Adipocyte (in vitro differentiated cells): ENCODE measurements around the gene USH1C.

Source experiments
- DNase-seq: peaks from one replicate; pipeline ENCODE4 v3.0.0-alpha.2; 2015; ENCODE audit warnings: low read depth
- H3K27me3 ChIP-seq: replicated peaks from 2 replicates; pipeline ENCODE4 v1.7.0; 2013; ENCODE audit warnings: mild to moderate bottlenecking, low read length, moderate library complexity; ENCODE audit not compliant: control insufficient read depth, insufficient read depth
- H3K36me3 ChIP-seq: 2 replicates; pipeline ENCODE4 v1.7.0; 2013; ENCODE audit warnings: low read length, mild to moderate bottlenecking, moderate library complexity; ENCODE audit not compliant: control insufficient read depth, insufficient read depth, severe bottlenecking
- H3K4me1 ChIP-seq: 2 replicates; pipeline ENCODE4 v1.7.0; 2013; ENCODE audit warnings: mild to moderate bottlenecking, low read length, moderate library complexity; ENCODE audit not compliant: control insufficient read depth, insufficient read depth
- H3K4me3 ChIP-seq: 2 replicates; pipeline ENCODE4 v1.7.0; 2013; ENCODE audit warnings: mild to moderate bottlenecking, low read length, moderate library complexity
- H3K9ac ChIP-seq: 2 replicates; pipeline ENCODE4 v1.7.0; 2013; ENCODE audit warnings: mild to moderate bottlenecking, low read length, moderate library complexity
- H3K9me3 ChIP-seq: 2 replicates; pipeline ENCODE4 v1.7.0; 2013; ENCODE audit warnings: mild to moderate bottlenecking, low read length, moderate library complexity; ENCODE audit not compliant: control insufficient read depth

The USH1C gene

GRCh38 chr11:17531071-17531600 is 13.1 kb downstream of the USH1C start:
- no peak for DNase-seq
- Histone ChIP-seq H3K9ac (no peak overlapping the region), H3K36me3 (no peaks in the 10 kb centered on the region)

GRCh38 chr11:17529844-17530185 is 14.4 kb downstream of the USH1C start:
- H3K9ac ChIP-seq, result no peak overlapping the region
- peaks cover 64% of the 10 kb centered on the region for H3K27me3 ChIP-seq
- peaks cover 11% of the 10 kb centered on the region for H3K4me1 ChIP-seq
- no peaks in the 10 kb centered on the region for H3K9me3 ChIP-seq
- H3K36me3 ChIP-seq, result no peaks in the 10 kb centered on the region
- DNase-seq, result no peak
- no peak overlapping the region for H3K4me3 ChIP-seq

More at GRCh38 chr11:17531071-17531600, 13.1 kb downstream of the USH1C start:
- Histone ChIP-seq H3K4me3 (no peak overlapping the region), H3K4me1 (peaks cover 11% of the 10 kb centered on the region), H3K27me3 (peaks cover 68% of the 10 kb centered on the region), H3K9me3 (no peaks in the 10 kb centered on the region)

- DNase-seq, result no peak
- Histone ChIP-seq H3K27me3 (peaks cover 61% of the 10 kb centered on the region), H3K9ac (no peak overlapping the region)
Measured at GRCh38 chr11:17528906-17529843, 15.0 kb downstream of the USH1C start.

GRCh38 chr11:17528181-17528691 is 16.0 kb downstream of the USH1C start:
- no peak overlapping the region for H3K4me3 ChIP-seq
- peaks cover 11% of the 10 kb centered on the region for H3K4me1 ChIP-seq
- no peak overlapping the region for H3K9ac ChIP-seq
- H3K36me3 ChIP-seq, result no peaks in the 10 kb centered on the region
- no peaks in the 10 kb centered on the region for H3K9me3 ChIP-seq
- DNase-seq, result peak; percentile 64
- H3K27me3 ChIP-seq, result peaks cover 52% of the 10 kb centered on the region

More at GRCh38 chr11:17528906-17529843, 15.0 kb downstream of the USH1C start:
- Histone ChIP-seq H3K4me3 (no peak overlapping the region), H3K4me1 (peaks cover 11% of the 10 kb centered on the region), H3K36me3 (no peaks in the 10 kb centered on the region), H3K9me3 (no peaks in the 10 kb centered on the region)

GRCh38 chr11:17527628-17527995 is 16.6 kb downstream of the USH1C start:
- Histone ChIP-seq H3K9ac (no peak overlapping the region), H3K36me3 (no peaks in the 10 kb centered on the region), H3K4me3 (no peak overlapping the region), H3K4me1 (peaks cover 11% of the 10 kb centered on the region), H3K9me3 (no peaks in the 10 kb centered on the region), H3K27me3 (peaks cover 46% of the 10 kb centered on the region)
- DNase-seq, result no peak

- no peaks in the 10 kb centered on the region for H3K36me3 ChIP-seq
- no peak overlapping the region for H3K4me3 ChIP-seq
- peaks cover 48% of the 10 kb centered on the region for H3K27me3 ChIP-seq
- DNase-seq, result no peak
- H3K9ac ChIP-seq, result no peak overlapping the region
- H3K4me1 ChIP-seq, result peaks cover 11% of the 10 kb centered on the region
- H3K9me3 ChIP-seq, result no peaks in the 10 kb centered on the region
Measured at GRCh38 chr11:17526931-17527627, 17.1 kb downstream of the USH1C start.

- DNase-seq, result no peak
- Histone ChIP-seq H3K27me3 (peaks cover 52% of the 10 kb centered on the region), H3K4me1 (peaks cover 5% of the 10 kb centered on the region), H3K36me3 (no peaks in the 10 kb centered on the region), H3K9ac (no peak overlapping the region), H3K9me3 (no peaks in the 10 kb centered on the region), H3K4me3 (no peak overlapping the region)
Measured at GRCh38 chr11:17526326-17526725, 17.9 kb downstream of the USH1C start.

GRCh38 chr11:17525570-17525969 is 18.6 kb downstream of the USH1C start:
- Histone ChIP-seq H3K9ac (no peak overlapping the region), H3K4me1 (peaks cover 3% of the 10 kb centered on the region)

GRCh38 chr11:17524221-17524620 is 20.0 kb downstream of the USH1C start:
- Histone ChIP-seq H3K9me3 (no peaks in the 10 kb centered on the region), H3K4me1 (peaks cover 3% of the 10 kb centered on the region), H3K9ac (no peak overlapping the region), H3K36me3 (no peaks in the 10 kb centered on the region), H3K4me3 (no peak overlapping the region), H3K27me3 (peaks cover 54% of the 10 kb centered on the region)
- DNase-seq, result no peak

More at GRCh38 chr11:17525570-17525969, 18.6 kb downstream of the USH1C start:
- Histone ChIP-seq H3K36me3 (no peaks in the 10 kb centered on the region), H3K4me3 (no peak overlapping the region), H3K27me3 (peaks cover 53% of the 10 kb centered on the region), H3K9me3 (no peaks in the 10 kb centered on the region)
- DNase-seq, result no peak

GRCh38 chr11:17522655-17523054 is 21.6 kb downstream of the USH1C start:
- no peak for DNase-seq
- H3K36me3 ChIP-seq, result no peaks in the 10 kb centered on the region
- H3K9ac ChIP-seq, result no peak overlapping the region
- peaks cover 51% of the 10 kb centered on the region for H3K27me3 ChIP-seq
- H3K9me3 ChIP-seq, result no peaks in the 10 kb centered on the region
- H3K4me1 ChIP-seq, result no peaks in the 10 kb centered on the region
- H3K4me3 ChIP-seq, result no peak overlapping the region
